Activated CD4-positive, alpha-beta memory T cell treated with anti-CD3 and anti-CD28 coated beads, Interleukin-2, amount 10 ng/mL, durations not matched to agents 7 days and 5 days (primary cell): ENCODE results near the gene PPP6R3. TPM values are rescaled to one million over a fixed set of nuclear protein-coding genes. Genes with fewer than 3 reads are reported as not detected.

Experiments
- CTCF ChIA-PET: fragments of 350-600 bp; sonication (Branson Sonifier 250); formaldehyde crosslinking; loops from one replicate; lab custom pipeline; 2021; ENCODE audit warnings: antibody characterized with exemption, inconsistent platforms; lab: Charles Lee
- POLR2A ChIA-PET: fragments of 350-600 bp; sonication (Branson Sonifier 250); formaldehyde crosslinking; loops from one replicate; lab custom pipeline; 2021; ENCODE audit warnings: antibody characterized with exemption; lab: Charles Lee
- DNase-seq: peaks from one replicate; pipeline ENCODE4 v3.0.0-alpha.2; 2020
- H3K27ac Mint-ChIP-seq: one replicate; pipeline ENCODE4 v1.8.0; 2021; ENCODE audit warnings: mild to moderate bottlenecking, mixed read lengths
- H3K27me3 Mint-ChIP-seq: one replicate; pipeline ENCODE4 v1.8.0; 2021; ENCODE audit warnings: mixed read lengths
- H3K36me3 Mint-ChIP-seq: one replicate; pipeline ENCODE4 v1.8.0; 2021; ENCODE audit warnings: low read depth, mixed read lengths
- H3K4me1 Mint-ChIP-seq: one replicate; pipeline ENCODE4 v1.8.0; 2021; ENCODE audit warnings: mixed read lengths
- H3K4me3 Mint-ChIP-seq: one replicate; pipeline ENCODE4 v1.8.0; 2021; ENCODE audit warnings: mild to moderate bottlenecking, mixed read lengths
- H3K9me3 Mint-ChIP-seq: one replicate; pipeline ENCODE4 v1.8.0; 2021; ENCODE audit warnings: mixed read lengths
- total RNA-seq, 2 experiments: library from RNA; stranded (reverse); gene quantifications; one replicate each; pipeline ENCODE4 v1.2.3, GENCODE V29; 2021

PPP6R3 gene, protein sequence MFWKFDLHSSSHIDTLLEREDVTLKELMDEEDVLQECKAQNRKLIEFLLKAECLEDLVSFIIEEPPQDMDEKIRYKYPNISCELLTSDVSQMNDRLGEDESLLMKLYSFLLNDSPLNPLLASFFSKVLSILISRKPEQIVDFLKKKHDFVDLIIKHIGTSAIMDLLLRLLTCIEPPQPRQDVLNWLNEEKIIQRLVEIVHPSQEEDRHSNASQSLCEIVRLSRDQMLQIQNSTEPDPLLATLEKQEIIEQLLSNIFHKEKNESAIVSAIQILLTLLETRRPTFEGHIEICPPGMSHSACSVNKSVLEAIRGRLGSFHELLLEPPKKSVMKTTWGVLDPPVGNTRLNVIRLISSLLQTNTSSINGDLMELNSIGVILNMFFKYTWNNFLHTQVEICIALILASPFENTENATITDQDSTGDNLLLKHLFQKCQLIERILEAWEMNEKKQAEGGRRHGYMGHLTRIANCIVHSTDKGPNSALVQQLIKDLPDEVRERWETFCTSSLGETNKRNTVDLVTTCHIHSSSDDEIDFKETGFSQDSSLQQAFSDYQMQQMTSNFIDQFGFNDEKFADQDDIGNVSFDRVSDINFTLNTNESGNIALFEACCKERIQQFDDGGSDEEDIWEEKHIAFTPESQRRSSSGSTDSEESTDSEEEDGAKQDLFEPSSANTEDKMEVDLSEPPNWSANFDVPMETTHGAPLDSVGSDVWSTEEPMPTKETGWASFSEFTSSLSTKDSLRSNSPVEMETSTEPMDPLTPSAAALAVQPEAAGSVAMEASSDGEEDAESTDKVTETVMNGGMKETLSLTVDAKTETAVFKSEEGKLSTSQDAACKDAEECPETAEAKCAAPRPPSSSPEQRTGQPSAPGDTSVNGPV
- 100 to 1,000 TPM; 105 to 115 TPM for total RNA-seq

DNA sequence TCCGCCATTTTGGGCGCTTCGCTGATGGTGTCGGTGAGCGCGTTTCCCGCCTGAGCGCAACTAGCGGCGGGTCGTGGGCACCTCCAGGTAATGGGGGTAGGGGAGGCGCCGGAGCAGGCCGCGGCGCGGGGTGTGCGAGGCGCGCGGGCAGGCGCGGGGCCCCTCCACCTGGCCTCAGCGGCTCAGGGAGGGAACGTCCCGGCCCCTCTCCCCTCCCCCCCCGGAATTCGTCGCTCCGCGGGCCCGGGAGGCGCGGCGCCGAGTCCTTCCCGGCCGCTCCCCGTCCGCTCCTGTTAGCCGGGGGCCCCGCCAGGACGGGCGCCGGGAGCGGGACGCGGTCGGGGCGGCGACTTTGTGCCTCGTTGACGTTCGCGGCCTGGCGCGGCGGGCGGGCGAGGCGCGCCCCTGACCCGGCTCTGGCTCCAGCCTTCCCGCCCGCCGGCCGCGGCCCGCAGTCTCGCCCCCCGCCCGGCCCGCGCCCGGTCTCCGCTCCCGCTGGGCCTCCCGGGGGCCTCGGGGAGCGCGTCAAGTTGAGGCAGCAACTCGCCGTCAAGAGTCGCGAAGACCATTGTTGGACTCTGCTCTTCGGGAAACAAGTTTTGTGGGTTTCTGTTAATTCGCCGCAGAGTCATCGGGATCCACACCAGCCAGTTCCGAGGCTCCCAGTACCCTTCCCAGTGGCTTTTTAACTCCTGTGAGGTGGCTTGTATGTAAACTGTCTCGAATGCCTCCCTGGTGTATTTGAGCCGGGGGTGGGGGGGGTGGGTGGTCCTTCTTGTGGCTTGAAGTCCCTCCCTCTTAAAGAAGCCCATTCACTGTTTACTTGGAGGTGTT lies at the start of gene PPP6R3:
TSS of gene PPP6R3 (plus strand) at position 12 of the 834 bp plus-strand sequence. CDS start 76,913 bp downstream, outside the sequence.
- Mint-ChIP-seq H3K36me3 (peaks cover 28% of the 10 kb centered on the region), H3K27me3 (peaks cover 3% of the 10 kb centered on the region), H3K27ac (peak within 1 kb of the TSS; percentile 88), H3K4me1 (peaks cover 36% of the 10 kb centered on the region), H3K9me3 (no peaks in the 10 kb centered on the region), H3K4me3 (peak within 1 kb of the TSS; percentile 85)
- CTCF ChIA-PET = interaction anchor here (0.8 to 1.4 kb wide), 4 partner anchors 12 to 189 kb away, joined by 3 to 9 read pairs (median 4); partner anchors contain the start of gene C11orf24
- POLR2A ChIA-PET = interaction anchor here (1.0 to 2.0 kb wide), 6 partner anchors 11 to 339 kb away, joined by 3 to 8 read pairs (median 4); partner anchors contain the start of gene C11orf24
- DNase-seq = no peak

DNA sequence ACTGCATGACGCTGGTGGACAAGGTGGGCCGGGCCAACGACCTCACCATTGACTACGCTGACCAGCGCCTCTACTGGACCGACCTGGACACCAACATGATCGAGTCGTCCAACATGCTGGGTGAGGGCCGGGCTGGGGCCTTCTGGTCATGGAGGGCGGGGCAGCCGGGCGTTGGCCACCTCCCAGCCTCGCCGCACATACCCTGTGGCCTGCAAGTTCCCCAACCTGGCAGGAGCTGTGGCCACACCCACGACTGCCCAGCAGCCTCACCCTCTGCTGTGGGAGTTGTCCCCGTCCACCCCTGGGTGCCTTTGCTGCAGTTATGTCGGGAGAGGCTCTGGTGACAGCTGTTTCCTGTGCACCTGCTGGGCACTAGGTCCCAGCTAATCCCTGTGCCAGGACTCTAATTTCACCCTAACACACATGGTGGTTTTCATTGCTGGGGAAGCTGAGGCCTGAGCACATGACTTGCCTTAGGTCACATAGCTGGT lies 49.0 kb upstream of the PPP6R3 start:
- no peak overlapping the region for H3K4me3 Mint-ChIP-seq
- ChIA-PET CTCF (interaction anchor here (0.6 kb wide), 1 partner anchor 166 kb away, joined by 3 read pairs; no protein-coding TSS in a partner anchor), POLR2A (no interaction called here)
- no peak overlapping the region for H3K27ac Mint-ChIP-seq
- no peaks in the 10 kb centered on the region for H3K36me3 Mint-ChIP-seq
- no peaks in the 10 kb centered on the region for H3K27me3 Mint-ChIP-seq
- no peak for DNase-seq
- H3K4me1 Mint-ChIP-seq = peaks cover 12% of the 10 kb centered on the region
- no peaks in the 10 kb centered on the region for H3K9me3 Mint-ChIP-seq

DNA sequence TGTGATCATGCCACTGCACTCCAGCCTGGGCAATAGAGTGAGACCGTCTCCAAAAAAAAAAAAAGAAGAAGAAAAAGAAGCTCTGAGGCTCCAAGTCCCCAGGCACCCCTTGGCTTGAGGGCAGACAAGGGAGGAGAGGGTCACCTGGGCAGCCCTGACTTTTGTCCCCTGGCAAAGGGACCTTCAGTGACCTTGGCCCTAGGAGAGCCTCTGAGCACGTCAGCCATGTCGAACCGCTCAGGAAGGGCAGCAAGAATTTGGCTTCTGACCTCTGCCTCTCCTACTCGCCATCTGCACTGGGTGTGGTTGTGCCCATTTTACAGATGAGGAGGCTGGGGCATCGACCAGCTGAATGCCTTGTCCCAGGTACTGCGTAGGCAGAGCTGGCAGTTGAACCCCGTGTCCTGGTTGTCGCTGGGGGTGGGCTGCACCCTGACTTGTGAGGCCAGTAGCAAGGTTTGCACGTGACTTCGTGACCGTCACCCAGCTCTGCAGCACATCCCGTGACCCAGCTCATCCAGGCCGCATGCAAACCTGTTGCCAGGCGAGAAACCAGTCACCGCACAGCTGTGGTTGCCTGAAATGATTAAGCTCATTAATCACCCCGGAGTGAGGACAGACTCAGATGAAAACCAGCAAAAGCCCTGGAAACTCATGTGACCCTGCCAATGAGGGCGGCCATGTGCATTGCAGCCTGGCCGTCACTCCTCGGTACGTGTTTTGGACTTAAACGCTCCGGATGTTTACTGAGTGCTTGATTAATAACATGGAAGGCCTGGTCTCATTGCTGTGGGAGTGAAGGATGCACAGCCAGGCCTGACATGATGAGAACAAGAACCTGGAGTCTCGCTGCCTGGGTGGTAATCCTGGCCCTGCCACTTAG lies 47.7 kb upstream of the PPP6R3 start:
- no peak overlapping the region for H3K4me3 Mint-ChIP-seq
- no peak overlapping the region for H3K27ac Mint-ChIP-seq
- H3K4me1 Mint-ChIP-seq = peaks cover 18% of the 10 kb centered on the region
- no peaks in the 10 kb centered on the region for H3K27me3 Mint-ChIP-seq
- ChIA-PET POLR2A (no interaction called here), CTCF (no interaction called here)
- H3K9me3 Mint-ChIP-seq = no peaks in the 10 kb centered on the region
- peak; percentile 63 for DNase-seq
- no peaks in the 10 kb centered on the region for H3K36me3 Mint-ChIP-seq

DNA sequence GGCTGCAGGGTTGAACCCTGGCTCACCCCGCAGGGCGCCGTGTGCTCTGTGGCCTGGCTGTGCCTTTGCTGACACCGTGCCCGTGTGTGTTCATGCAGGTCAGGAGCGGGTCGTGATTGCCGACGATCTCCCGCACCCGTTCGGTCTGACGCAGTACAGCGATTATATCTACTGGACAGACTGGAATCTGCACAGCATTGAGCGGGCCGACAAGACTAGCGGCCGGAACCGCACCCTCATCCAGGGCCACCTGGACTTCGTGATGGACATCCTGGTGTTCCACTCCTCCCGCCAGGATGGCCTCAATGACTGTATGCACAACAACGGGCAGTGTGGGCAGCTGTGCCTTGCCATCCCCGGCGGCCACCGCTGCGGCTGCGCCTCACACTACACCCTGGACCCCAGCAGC lies 47.0 kb upstream of the PPP6R3 start:
- Mint-ChIP-seq H3K4me1 (peaks cover 19% of the 10 kb centered on the region), H3K27ac (no peak overlapping the region), H3K9me3 (no peaks in the 10 kb centered on the region), H3K4me3 (no peak overlapping the region), H3K27me3 (no peaks in the 10 kb centered on the region), H3K36me3 (no peaks in the 10 kb centered on the region)
- DNase-seq = no peak
- ChIA-PET POLR2A (no interaction called here), CTCF (no interaction called here)

DNA sequence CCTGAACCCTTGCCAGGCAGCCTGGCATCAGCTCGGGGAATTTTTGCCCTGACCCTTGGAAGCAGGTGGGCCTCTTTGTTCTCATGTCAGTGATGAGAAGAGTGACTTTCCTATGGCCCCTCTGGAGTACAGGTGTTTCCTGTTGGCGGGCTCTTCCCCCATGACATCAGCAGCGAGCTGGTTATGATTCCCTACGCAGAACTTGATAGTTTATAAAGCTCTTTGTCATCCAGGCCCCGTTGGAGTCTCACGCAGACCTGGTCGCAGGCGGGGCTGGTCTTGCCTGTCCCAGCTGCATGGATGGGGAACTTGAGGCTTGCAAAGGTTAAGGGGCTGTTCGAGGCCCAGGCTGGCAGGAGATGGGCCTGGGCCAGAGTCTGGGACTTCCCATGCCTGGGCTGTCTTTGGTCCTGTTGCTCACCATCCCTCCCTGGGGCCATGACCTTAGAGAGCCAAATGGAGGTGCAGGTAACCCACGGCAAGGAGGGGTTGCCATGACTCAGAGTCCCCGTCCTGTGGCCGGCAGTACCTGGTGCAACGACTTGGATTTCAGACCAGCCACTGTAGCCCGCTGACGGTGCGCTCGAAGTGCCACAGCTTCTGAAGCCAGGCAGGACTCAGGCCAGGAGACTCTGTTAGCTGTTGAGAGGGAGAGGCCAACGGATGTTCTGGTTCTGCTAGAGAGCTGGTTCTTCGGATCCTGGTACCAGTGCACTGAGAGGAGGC lies 45.9 kb upstream of the PPP6R3 start:
- no peaks in the 10 kb centered on the region for H3K9me3 Mint-ChIP-seq
- no peak overlapping the region for H3K27ac Mint-ChIP-seq
- ChIA-PET CTCF (no interaction called here), POLR2A (no interaction called here)
- H3K4me1 Mint-ChIP-seq = peaks cover 19% of the 10 kb centered on the region
- no peak overlapping the region for H3K4me3 Mint-ChIP-seq
- no peaks in the 10 kb centered on the region for H3K36me3 Mint-ChIP-seq
- H3K27me3 Mint-ChIP-seq = no peaks in the 10 kb centered on the region
- no peak for DNase-seq

DNA sequence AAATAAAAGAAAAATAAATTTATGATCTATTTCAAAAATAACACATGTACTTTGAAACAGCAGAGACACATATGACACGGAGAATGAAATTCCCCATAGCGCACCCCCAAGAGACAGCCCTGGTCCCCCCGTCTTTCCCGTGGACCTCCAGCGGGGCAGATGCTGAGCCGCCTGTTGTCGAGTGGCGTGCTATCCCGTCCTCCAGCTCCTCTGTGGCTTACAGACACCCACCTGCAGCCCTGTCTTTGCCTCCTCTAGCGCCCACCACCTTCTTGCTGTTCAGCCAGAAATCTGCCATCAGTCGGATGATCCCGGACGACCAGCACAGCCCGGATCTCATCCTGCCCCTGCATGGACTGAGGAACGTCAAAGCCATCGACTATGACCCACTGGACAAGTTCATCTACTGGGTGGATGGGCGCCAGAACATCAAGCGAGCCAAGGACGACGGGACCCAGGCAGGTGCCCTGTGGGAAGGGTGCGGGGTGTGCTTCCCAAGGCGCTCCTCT lies 44.4 kb upstream of the PPP6R3 start:
- POLR2A ChIA-PET = no interaction called here
- no peak overlapping the region for H3K27ac Mint-ChIP-seq
- DNase-seq = no peak
- CTCF ChIA-PET = no interaction called here
- no peak overlapping the region for H3K4me3 Mint-ChIP-seq
- H3K9me3 Mint-ChIP-seq = no peaks in the 10 kb centered on the region
- H3K27me3 Mint-ChIP-seq = no peaks in the 10 kb centered on the region
- peaks cover 19% of the 10 kb centered on the region for H3K4me1 Mint-ChIP-seq
- no peaks in the 10 kb centered on the region for H3K36me3 Mint-ChIP-seq

DNA sequence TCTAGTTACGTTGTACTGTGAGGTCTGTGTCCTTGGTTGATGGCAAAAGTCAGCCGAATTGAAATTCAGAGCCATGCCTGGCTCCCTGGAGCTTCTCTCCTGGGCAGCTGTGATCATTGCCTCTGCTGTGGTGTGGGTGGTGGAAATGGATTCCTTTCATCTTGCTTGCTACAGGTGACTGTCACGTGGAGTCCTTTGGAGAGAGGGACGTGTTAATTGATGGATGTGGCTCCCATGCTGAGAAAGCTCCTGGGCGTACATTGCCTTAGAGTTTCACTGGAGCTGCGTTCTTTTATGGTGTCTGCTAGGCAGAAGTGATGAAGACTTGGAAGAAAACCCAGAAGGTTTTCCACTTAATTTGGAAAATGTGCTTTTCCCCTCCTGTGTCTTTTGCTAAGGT lies 41.9 kb upstream of the PPP6R3 start:
- Mint-ChIP-seq H3K9me3 (no peaks in the 10 kb centered on the region), H3K27me3 (no peaks in the 10 kb centered on the region), H3K4me3 (no peak overlapping the region), H3K27ac (no peak overlapping the region), H3K36me3 (no peaks in the 10 kb centered on the region), H3K4me1 (peaks cover 9% of the 10 kb centered on the region)
- ChIA-PET CTCF (no interaction called here), POLR2A (no interaction called here)
- DNase-seq = no peak

DNA sequence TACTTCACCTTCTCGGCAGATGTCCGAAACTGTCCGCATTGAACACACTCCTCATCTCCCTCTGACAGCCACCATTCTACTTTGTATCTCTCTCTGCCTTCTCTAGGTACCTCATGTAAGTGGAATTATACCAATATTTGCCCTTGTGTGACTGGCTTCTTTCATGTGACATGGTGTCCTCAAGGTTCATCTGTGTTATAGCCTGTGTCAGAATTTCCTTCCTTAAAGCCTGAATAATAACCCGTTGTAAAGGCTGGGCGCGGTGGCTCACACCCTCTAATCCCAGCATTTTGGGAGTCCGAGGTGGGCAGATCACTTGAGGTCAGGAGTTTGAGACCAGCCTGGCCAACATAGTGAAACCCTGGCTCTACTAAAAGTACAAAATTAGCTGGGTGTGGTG lies 40.4 kb upstream of the PPP6R3 start:
- Mint-ChIP-seq H3K4me1 (peaks cover 7% of the 10 kb centered on the region), H3K4me3 (no peak overlapping the region), H3K27me3 (no peaks in the 10 kb centered on the region), H3K27ac (no peak overlapping the region), H3K9me3 (no peaks in the 10 kb centered on the region), H3K36me3 (no peaks in the 10 kb centered on the region)
- no peak for DNase-seq
- ChIA-PET CTCF (no interaction called here), POLR2A (no interaction called here)

DNA sequence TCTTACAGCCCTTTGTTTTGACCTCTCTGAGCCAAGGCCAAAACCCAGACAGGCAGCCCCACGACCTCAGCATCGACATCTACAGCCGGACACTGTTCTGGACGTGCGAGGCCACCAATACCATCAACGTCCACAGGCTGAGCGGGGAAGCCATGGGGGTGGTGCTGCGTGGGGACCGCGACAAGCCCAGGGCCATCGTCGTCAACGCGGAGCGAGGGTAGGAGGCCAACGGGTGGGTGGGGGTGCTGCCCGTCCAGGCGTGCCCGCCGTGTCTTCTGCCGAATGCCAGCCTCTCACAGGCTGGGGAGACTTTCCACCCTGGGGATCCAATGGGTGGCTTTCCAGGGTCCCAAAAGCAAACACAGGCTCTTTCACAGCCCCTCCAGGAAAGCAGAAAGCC lies 37.1 kb upstream of the PPP6R3 start:
- Mint-ChIP-seq H3K36me3 (peaks cover 3% of the 10 kb centered on the region), H3K9me3 (peaks cover 2% of the 10 kb centered on the region), H3K4me1 (no peaks in the 10 kb centered on the region), H3K4me3 (no peak overlapping the region), H3K27me3 (no peaks in the 10 kb centered on the region), H3K27ac (no peak overlapping the region)
- no peak for DNase-seq
- POLR2A ChIA-PET = no interaction called here
- CTCF ChIA-PET = no interaction called here

DNA sequence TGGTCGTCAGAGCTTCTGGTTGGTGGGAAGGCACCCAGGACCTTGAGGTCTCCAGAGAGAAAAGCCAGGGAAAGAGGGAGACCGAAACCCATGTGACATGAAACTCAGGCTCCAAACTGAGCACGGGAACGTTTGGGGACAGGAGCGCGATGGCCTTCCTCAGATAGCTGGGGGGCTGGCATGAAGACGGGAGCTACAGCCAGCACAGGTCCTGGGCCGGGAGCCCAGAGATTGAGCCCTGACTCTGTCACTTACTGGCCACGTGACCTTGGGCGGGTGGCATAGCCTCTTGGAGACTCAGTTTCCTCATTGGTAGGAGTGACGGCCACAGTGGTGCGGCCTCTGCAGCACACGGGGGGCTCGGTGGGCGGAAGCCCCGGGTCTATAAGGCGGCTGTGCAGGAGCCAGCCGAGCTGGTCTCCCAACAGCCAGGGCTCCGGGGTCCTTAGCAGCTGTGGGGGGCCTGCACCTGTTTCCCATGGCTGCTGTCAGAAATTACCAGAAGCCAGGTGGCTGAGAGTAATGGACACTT lies 36.4 kb upstream of the PPP6R3 start:
- CTCF ChIA-PET = no interaction called here
- peaks cover 6% of the 10 kb centered on the region for H3K9me3 Mint-ChIP-seq
- no peaks in the 10 kb centered on the region for H3K27me3 Mint-ChIP-seq
- peaks cover 4% of the 10 kb centered on the region for H3K36me3 Mint-ChIP-seq
- no peak overlapping the region for H3K4me3 Mint-ChIP-seq
- H3K4me1 Mint-ChIP-seq = no peaks in the 10 kb centered on the region
- H3K27ac Mint-ChIP-seq = no peak overlapping the region
- no peak for DNase-seq
- POLR2A ChIA-PET = no interaction called here
